HCT116 (cell line): Measurements from ENCODE around the gene OR5AK2.

Experiments used
- EZH2 ChIP-seq: fragments of 200-600 bp; sonication (generic); IDR thresholded peaks from 2 replicates; pipeline ENCODE4 v1.6.1; 2017; ENCODE audit warnings: antibody characterized with exemption, mixed run types
- EZH2phosphoT487 ChIP-seq: fragments of 200-600 bp; IDR thresholded peaks from 2 replicates; pipeline ENCODE4 v1.6.1; 2018; ENCODE audit warnings: antibody characterized with exemption, borderline replicate concordance
- JUND ChIP-seq: IDR thresholded peaks from 2 replicates; pipeline ENCODE4 v1.6.1; 2012
- POLR2A ChIP-seq: IDR thresholded peaks from 2 replicates; pipeline ENCODE4 v1.7.0; 2011; ENCODE audit warnings: borderline replicate concordance; ENCODE audit not compliant: insufficient read depth, insufficient read length; ENCODE audit errors: extremely low read depth
- SP1 ChIP-seq: IDR thresholded peaks from 2 replicates; pipeline ENCODE4 v1.6.1; 2012; ENCODE audit warnings: low read depth
- SRF ChIP-seq: IDR thresholded peaks from 2 replicates; pipeline ENCODE4 v1.6.1; 2012; ENCODE audit warnings: low read depth
- YY1 ChIP-seq: IDR thresholded peaks from 2 replicates; pipeline ENCODE4 v1.6.1; 2011; ENCODE audit warnings: low read length, low read depth, moderate library complexity, mild to moderate bottlenecking; ENCODE audit not compliant: insufficient replicate concordance; ENCODE audit errors: extremely low read depth
- TF ChIP-seq, protein P1 (sequence below), 3 experiments: fragments of 200-600 bp in 1 of 3; sonication (generic) in 1 of 3; IDR thresholded peaks in 2 of 3; conservative IDR thresholded peaks in 1 of 3; 2 replicates each; pipeline ENCODE4 v1.5.1; 2012 to 2017; ENCODE audit warnings: low read depth in 2 of 3, low read length in 2 of 3, antibody characterized with exemption in 1 of 3, borderline replicate concordance in 1 of 3, control low read depth in 1 of 3, mild to moderate bottlenecking in 1 of 3, mixed read lengths in 1 of 3, mixed run types in 1 of 3, moderate library complexity in 1 of 3; ENCODE audit not compliant: insufficient read depth in 1 of 3
- TF ChIP-seq, protein P2 (sequence below): IDR thresholded peaks from 2 replicates; pipeline ENCODE4 v1.6.1; 2012; ENCODE audit warnings: low read depth

DNA sequence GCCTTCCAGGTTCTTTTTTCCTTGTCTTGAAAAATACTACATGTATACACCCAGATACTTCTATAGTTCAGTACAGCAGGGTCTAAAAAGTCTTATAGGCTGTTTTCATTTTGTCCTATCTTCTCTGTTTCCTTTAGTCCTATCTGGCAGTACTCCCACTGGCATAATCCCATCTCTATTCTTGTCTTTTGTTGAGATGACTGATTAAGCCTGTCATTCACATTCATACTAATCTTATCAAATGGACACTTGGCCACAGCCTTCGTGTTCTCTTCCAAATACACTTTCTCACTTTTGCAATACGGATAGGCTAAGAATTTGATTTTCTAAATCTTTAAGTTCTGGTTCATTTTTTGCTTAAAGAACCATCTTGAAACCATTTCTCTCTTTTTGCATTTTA is 42.8 kb downstream of the OR5AK2 start:
- TF ChIP-seq SRF (no peak), EZH2phosphoT487 (no peak), YY1 (no peak), POLR2A (no peak), SP1 (no peak), EZH2 (no peak), JUND (no peak)
- TF ChIP-seq, protein P1, sequence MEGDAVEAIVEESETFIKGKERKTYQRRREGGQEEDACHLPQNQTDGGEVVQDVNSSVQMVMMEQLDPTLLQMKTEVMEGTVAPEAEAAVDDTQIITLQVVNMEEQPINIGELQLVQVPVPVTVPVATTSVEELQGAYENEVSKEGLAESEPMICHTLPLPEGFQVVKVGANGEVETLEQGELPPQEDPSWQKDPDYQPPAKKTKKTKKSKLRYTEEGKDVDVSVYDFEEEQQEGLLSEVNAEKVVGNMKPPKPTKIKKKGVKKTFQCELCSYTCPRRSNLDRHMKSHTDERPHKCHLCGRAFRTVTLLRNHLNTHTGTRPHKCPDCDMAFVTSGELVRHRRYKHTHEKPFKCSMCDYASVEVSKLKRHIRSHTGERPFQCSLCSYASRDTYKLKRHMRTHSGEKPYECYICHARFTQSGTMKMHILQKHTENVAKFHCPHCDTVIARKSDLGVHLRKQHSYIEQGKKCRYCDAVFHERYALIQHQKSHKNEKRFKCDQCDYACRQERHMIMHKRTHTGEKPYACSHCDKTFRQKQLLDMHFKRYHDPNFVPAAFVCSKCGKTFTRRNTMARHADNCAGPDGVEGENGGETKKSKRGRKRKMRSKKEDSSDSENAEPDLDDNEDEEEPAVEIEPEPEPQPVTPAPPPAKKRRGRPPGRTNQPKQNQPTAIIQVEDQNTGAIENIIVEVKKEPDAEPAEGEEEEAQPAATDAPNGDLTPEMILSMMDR (IDR thresholded peaks at IDR 0.05 in 2 of 3, conservative IDR thresholded peaks at IDR 0.05 in 1 of 3; ENCODE audit: borderline replicate concordance in 1 of 3, insufficient read depth in 1 of 3, low read depth in 2 of 3, low read length in 2 of 3): no peak
- TF ChIP-seq, protein P2, sequence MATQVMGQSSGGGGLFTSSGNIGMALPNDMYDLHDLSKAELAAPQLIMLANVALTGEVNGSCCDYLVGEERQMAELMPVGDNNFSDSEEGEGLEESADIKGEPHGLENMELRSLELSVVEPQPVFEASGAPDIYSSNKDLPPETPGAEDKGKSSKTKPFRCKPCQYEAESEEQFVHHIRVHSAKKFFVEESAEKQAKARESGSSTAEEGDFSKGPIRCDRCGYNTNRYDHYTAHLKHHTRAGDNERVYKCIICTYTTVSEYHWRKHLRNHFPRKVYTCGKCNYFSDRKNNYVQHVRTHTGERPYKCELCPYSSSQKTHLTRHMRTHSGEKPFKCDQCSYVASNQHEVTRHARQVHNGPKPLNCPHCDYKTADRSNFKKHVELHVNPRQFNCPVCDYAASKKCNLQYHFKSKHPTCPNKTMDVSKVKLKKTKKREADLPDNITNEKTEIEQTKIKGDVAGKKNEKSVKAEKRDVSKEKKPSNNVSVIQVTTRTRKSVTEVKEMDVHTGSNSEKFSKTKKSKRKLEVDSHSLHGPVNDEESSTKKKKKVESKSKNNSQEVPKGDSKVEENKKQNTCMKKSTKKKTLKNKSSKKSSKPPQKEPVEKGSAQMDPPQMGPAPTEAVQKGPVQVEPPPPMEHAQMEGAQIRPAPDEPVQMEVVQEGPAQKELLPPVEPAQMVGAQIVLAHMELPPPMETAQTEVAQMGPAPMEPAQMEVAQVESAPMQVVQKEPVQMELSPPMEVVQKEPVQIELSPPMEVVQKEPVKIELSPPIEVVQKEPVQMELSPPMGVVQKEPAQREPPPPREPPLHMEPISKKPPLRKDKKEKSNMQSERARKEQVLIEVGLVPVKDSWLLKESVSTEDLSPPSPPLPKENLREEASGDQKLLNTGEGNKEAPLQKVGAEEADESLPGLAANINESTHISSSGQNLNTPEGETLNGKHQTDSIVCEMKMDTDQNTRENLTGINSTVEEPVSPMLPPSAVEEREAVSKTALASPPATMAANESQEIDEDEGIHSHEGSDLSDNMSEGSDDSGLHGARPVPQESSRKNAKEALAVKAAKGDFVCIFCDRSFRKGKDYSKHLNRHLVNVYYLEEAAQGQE: no peak
